Measurements from ENCODE around the gene S100A8. TPM values are rescaled to one million over a fixed set of nuclear protein-coding genes. Genes with fewer than 3 reads are reported as not detected.

The S100A8 gene
- total RNA-seq, 1 experiment from 2014 or later, result 1.4 TPM

DNA sequence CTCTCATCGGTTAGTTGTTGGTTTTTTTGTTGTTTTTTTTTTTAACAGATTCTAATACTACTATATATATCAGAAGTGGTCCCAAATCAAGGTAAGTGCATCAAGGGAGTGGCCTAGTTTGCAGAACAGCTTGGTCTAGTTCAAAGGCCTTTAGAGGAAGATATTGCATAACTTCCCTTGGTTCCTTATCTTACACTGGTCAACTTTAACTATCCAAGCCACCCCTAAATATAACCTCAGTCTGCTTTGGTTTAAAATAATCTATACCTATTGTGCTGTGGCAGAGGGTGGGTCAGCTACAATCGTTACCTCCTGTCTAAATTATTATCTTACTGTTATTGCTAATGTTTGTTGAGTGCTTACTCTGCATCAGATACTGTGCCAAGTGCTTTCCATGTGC, 22.4 kb downstream of the S100A8 start:
- intact Hi-C loops (cut with micrococcal nuclease), result no loop called here
- no peaks in the 10 kb centered on the region for H3K9me3 ChIP-seq (ENCODE audit: control insufficient read depth in 1 of 2, insufficient read depth in 1 of 2, low read depth in 1 of 2, low read length in 2 of 2)

More for the DNA sequence above, 22.4 kb downstream of the S100A8 start:
- no peak overlapping the region for H2AFZ ChIP-seq (ENCODE audit: low read depth, low read length, poor library complexity, severe bottlenecking)
- DNase-seq (ENCODE audit: low read depth, low spot score), result no peak
- H3K36me3 ChIP-seq (ENCODE audit: control insufficient read depth in 1 of 2, insufficient read depth in 2 of 2, low read length in 2 of 2), result no peaks in the 10 kb centered on the region
- no peaks in the 10 kb centered on the region for H3K4me1 ChIP-seq (ENCODE audit: control insufficient read depth in 1 of 2, insufficient read depth in 2 of 2, low read length in 2 of 2)
- H3K27me3 ChIP-seq (ENCODE audit: insufficient read depth, low read length), result peaks cover 30% of the 10 kb centered on the region
- ChIA-PET CTCF (no interaction called here), RAD21 (ENCODE audit: low non-redundant PET in 1 of 2, low total read pairs in 2 of 2, uncharacterized antibody in 2 of 2, unreplicated experiment in 2 of 2) (no interaction called here), POLR2A (no interaction called here)
- no peak for ATAC-seq
- H3K4me2 ChIP-seq (ENCODE audit: low read length), result no peak overlapping the region
- no peak for TF ChIP-seq YY1 (IDR thresholded peaks at IDR 0.05; ENCODE audit: extremely low read depth, insufficient replicate concordance, low read depth, low read length)
- TF ChIP-seq, protein P1, sequence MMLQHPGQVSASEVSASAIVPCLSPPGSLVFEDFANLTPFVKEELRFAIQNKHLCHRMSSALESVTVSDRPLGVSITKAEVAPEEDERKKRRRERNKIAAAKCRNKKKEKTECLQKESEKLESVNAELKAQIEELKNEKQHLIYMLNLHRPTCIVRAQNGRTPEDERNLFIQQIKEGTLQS (IDR thresholded peaks at IDR 0.05), result no peak
- TF ChIP-seq EGR1 (IDR thresholded peaks at IDR 0.05; ENCODE audit: low read depth), result no peak
- no peak for TF ChIP-seq POLR2A (IDR thresholded peaks at IDR 0.05; ENCODE audit: borderline replicate concordance, extremely low read depth, insufficient read depth, insufficient read length)
- TF ChIP-seq ZNF274 (IDR thresholded peaks at IDR 0.05; ENCODE audit: low read depth, low read length), result no peak
- TF ChIP-seq, protein P2, sequence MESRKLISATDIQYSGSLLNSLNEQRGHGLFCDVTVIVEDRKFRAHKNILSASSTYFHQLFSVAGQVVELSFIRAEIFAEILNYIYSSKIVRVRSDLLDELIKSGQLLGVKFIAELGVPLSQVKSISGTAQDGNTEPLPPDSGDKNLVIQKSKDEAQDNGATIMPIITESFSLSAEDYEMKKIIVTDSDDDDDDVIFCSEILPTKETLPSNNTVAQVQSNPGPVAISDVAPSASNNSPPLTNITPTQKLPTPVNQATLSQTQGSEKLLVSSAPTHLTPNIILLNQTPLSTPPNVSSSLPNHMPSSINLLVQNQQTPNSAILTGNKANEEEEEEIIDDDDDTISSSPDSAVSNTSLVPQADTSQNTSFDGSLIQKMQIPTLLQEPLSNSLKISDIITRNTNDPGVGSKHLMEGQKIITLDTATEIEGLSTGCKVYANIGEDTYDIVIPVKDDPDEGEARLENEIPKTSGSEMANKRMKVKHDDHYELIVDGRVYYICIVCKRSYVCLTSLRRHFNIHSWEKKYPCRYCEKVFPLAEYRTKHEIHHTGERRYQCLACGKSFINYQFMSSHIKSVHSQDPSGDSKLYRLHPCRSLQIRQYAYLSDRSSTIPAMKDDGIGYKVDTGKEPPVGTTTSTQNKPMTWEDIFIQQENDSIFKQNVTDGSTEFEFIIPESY (IDR thresholded peaks at IDR 0.05; ENCODE audit: extremely low read depth, insufficient replicate concordance, low read length), result no peak
- TF ChIP-seq CEBPB (IDR thresholded peaks at IDR 0.05; ENCODE audit: low read depth), result no peak
- no peak for TF ChIP-seq ELF1 (IDR thresholded peaks at IDR 0.05; ENCODE audit: borderline replicate concordance, low read depth)
- TF ChIP-seq JUND (IDR thresholded peaks at IDR 0.05), result no peak
- no peak for TF ChIP-seq ZFX (IDR thresholded peaks at IDR 0.05)
- TF ChIP-seq SRF (IDR thresholded peaks at IDR 0.05; ENCODE audit: low read depth), result no peak
- TF ChIP-seq TCF7L2 (IDR thresholded peaks at IDR 0.05; ENCODE audit: borderline replicate concordance, extremely low read depth, insufficient read depth, insufficient read length), result no peak
- TF ChIP-seq, protein P3, sequence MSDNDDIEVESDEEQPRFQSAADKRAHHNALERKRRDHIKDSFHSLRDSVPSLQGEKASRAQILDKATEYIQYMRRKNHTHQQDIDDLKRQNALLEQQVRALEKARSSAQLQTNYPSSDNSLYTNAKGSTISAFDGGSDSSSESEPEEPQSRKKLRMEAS (IDR thresholded peaks at IDR 0.05), result no peak
- no peak for TF ChIP-seq FOSL1 (IDR thresholded peaks at IDR 0.05; ENCODE audit: low read depth)
- no peak overlapping the region for H3K9ac ChIP-seq (ENCODE audit: low read length)
- no peaks in the 10 kb centered on the region for H4K20me1 ChIP-seq (ENCODE audit: insufficient read depth)
- BruUV-seq (replicated peaks), result no TSS peak
- no peak overlapping the region for H3K27ac ChIP-seq (ENCODE audit: low read depth, low read length)
- H3K4me3 ChIP-seq (replicated peaks in 1 of 2; ENCODE audit: low read depth in 1 of 2, low read length in 2 of 2), result no peak overlapping the region
- H3K79me2 ChIP-seq (ENCODE audit: insufficient read depth, low read length), result no peaks in the 10 kb centered on the region
- H3K9me2 ChIP-seq (ENCODE audit: insufficient read depth), result no peaks in the 10 kb centered on the region

All from HCT116 (cell line).